GM21390 (cell line): Measurements from ENCODE around the gene PHKA2.
"Not testable (repeated sequence)": the region's sequence is repeated elsewhere in the genome, so short reads cannot be mapped to it uniquely, and the experiment has no call there.

ENCODE experiments used
- ATAC-seq: cut with Tn5 transposase; IDR thresholded peaks from one replicate; pipeline ENCODE4 v1.9.1; 2021; ENCODE audit not compliant: unreplicated experiment

The PHKA2 gene

DNA sequence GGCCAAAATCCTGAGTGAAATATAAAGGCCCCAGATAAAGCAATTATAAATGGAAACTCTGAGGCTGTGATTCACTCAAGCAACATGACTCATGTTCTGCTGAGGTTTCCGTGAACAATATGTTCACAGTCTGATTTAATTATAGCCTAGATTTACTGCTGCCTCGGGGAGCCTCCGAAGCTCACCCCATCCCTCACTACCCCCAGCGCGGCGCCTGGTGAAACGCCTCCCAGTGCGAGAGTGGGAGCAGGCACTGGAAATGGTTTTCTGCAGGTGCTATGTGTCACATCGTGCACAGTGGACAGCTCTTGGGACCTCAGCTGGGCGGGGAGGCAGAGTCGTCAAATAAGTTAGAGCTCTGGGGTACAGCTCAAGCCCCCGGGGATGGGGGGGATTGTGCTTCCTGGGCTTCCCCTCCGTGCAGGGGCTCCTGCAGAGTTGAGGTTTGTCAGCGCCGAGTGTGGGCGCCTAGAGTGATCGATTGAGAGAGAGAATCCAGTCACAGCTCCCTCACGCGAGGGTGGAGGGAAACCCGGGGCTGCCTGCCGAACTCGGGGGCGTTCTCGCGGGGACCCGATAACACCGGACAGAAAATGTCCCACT lies 110.6 kb downstream of the PHKA2 start:
- ATAC-seq, result no peak

DNA sequence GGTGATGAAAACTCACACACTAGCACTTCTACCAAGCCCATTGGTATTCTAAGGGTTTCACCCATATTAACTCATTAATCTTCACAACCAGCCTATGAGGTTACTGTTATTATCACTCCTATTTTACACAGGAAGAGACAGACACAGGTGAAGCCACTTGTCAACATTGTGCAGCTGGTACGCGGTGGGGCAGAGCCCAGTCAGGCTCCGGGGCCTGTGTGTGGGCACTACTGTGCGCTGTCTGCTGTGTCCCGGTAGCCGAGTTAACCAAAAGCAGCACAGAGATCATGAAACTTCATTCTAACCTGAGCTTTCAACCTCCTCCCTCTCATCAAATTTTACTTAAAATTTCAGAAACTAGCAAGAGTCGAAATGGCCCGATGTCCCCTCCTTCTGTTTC lies 111.3 kb downstream of the PHKA2 start:
- ATAC-seq, result no peak

DNA sequence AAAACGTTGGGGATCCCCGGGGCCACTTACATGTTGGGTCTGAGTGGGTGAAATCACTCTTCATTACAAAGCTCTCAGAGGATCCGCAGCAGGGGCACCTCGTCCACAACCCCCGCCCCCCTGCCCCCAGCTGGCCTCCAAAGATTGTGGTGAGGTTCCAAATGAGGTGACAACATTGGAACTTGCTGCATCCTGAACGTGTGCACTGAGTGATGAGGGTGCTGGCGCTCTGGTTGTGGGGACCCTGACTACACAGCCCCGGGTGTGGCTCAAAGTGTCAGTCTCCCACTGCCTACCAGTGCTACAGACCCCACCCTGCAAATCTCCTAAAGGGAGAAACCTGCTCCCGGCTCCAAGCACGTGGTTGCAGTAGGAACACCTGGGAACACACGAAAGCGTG lies 111.9 kb downstream of the PHKA2 start:
- no peak for ATAC-seq

DNA sequence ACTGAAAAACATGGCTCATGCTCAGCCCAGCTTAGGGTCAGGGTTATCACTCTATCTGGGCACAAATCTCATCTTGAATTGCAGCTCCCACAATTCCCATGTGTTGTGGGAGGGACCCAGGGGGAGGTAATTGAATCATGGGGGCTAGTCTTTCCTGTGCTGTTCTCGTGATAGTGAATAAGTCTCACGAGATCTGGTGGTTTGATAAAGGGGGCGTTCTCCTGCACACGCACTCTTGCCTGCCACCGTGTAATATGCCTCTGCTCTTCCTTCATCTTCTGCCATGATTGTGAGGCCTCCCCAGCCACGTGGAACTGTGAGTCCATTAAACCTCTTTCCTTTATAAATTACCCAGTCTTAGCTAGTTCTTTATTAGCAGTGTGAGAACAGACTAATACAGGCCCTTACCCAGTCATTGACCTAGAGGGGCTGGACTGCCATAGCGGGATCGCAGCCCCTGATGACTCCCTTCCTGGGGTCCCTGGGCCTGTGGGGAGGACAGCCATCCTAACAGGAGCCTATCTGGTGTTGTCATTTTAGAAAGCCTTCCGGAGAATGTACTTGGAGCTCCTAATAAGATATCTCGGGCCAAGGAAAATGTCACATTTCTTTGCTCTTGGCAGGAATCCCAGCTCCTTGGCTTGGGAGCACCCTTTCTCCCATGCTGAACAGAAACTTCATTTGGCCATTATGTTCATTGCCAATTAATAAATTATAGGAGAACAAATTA lies 112.6 kb downstream of the PHKA2 start:
- ATAC-seq, result no peak

DNA sequence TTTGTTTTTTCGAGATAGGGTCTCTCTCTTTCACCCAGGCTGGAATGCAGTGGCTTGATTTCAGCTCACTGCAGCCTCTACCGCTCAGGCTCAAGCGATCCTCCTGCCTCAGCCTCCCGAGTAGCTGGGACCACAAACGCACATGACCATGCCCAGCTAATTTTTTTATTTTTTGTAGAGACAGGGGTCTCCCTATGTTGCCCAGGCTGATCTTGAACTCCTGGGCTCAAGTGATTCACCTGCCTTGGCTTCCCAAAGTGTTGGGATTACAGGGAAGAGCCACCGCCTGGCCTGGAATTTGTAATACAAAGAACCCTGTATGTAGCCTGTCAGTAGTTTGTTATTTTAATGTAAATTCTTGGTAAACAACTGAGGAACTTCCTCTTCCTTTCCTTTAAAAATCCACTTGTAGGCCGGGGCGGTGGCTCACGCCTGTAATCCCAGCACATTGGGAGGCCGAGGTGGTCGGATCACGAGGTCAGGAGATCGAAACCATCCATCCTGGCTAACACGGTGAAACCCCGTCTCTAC lies 119.5 kb downstream of the PHKA2 start:
- ATAC-seq, result no peak

DNA sequence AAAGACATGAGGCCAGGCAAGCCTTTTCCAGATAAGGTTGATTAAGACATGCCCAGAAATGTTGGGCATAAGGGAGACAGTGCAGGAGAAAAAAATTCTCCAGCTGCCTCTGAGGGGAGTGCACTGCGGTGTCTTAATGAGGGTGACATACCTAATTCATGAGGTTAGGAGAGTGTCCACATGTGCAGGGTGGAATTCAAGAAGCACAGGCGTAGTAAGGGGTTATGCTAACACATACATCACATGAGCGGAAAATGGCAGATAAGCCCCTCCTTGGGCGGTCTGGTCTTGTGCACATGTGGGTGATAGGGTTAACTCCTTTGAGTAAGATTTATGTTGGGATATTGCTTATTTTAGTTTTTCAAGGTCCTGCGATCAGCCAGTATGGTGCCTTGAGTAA lies 122.4 kb downstream of the PHKA2 start:
- no peak for ATAC-seq

DNA sequence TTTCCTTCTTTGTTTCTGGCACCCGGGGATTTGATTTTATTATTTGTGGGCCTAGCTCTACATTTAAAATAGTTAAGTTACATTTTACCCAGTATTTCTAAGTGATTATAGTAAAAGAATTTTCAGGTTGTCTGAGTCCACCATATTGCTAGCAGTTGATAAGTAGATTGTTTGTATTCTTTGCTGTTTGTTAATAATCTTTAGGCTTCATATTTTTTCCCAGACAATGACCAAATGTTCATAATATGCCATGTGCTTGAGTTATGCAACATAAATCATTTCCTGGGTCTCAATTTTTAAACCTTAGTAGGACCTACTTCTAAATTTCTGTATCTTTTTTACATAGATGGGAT lies 127.3 kb downstream of the PHKA2 start:
- ATAC-seq, result no peak

DNA sequence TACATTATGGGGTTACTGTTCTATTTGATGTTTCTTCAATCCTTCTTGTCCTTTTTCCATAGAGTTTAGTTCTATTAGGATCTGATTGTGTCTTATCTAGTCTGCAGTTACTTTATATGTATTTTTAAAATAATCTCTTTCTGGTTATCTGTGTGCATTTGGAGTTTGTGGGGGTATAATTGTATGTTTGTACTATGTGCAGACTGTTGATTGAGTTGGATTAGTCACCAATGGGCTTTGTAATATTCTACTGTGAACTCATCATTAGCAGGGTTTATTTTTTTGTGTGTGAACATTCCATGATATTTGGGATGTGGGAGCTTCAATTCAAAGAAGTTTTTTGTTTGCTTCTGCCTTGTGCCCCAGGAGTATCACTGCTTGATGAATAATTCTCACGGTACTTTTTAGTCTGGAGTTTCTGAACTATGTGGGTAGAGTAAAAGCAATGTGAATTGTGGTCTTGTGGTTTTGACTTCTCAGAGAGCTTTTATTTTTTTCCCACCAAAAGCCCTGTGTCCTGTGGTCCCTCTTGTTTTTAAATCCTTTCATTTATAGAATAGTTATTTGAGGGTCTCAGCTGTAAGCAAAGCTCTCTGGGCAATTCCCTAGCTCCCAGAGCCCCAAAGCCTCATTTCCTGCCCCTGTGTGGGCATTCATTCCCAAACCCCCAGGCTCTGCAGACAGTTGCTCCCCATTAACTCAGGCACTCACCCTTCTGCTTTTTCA lies 127.8 kb downstream of the PHKA2 start:
- ATAC-seq, result peak; percentile 95

DNA sequence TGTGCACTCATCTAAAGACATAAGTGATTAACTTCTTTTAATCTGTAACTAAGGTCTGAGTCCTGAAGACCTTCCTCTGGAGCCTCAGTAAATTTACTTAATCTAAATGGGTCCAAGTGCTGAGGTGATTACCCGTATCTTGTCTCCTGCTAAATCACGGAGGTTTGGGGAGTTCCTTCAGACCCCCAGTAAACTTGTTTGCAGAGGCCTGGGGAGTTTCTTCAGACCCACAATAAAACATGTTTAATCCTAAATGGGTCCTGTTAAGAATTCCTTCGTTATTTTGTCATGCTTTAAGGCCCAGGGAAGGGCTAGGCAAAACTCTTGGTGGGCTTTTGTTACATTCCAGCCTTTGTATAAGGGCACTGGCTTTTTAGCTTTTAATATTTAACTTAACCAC lies 136.0 kb downstream of the PHKA2 start:
- ATAC-seq, result not testable (repeated sequence)
